A549 (cell line): ENCODE data around the gene HSD17B1.

Source experiments
- BHLHE40 ChIP-seq: IDR thresholded peaks from 2 replicates; pipeline ENCODE4 v1.6.1; 2012; ENCODE audit warnings: low read depth, low read length, inconsistent platforms
- CEBPB ChIP-seq, 2 experiments: fragments of >200 bp in 1 of 2; sonication (Bioruptor Twin) in 1 of 2; formaldehyde crosslinking in 1 of 2; IDR thresholded peaks; 2 replicates each; pipeline ENCODE4 v1.6.1; 2012 to 2016
- CTCF ChIP-seq: fragments of >200 bp; sonication (Bioruptor Twin); formaldehyde crosslinking; IDR thresholded peaks from 3 replicates; pipeline ENCODE4 v1.5.1; 2016
- ELK1 ChIP-seq: fragments of 150-350 bp; IDR thresholded peaks from 2 replicates; pipeline ENCODE4 v1.6.1; 2014; ENCODE audit warnings: low read depth, mild to moderate bottlenecking, low read length
- EP300 ChIP-seq, 2 experiments: fragments of >200 bp; sonication (Bioruptor Twin); formaldehyde crosslinking; IDR thresholded peaks; 2 replicates in 1 of 2; 3 replicates in 1 of 2; pipeline ENCODE4 v1.6.1; 2016 to 2017
- ESRRA ChIP-seq: fragments of 150-350 bp; IDR thresholded peaks from 2 replicates; pipeline ENCODE4 v1.6.1; 2014; ENCODE audit warnings: mild to moderate bottlenecking, low read length, borderline replicate concordance
- POLR2A ChIP-seq: IDR thresholded peaks from 2 replicates; pipeline ENCODE4 v1.6.1; 2012; ENCODE audit warnings: mild to moderate bottlenecking, low read length
- USF2 ChIP-seq: fragments of 450-650 bp; IDR thresholded peaks from 2 replicates; pipeline ENCODE4 v1.6.1; 2014; ENCODE audit warnings: antibody characterized with exemption

- no peak for TF ChIP-seq CTCF
- TF ChIP-seq ESRRA: no peak
- no peak for TF ChIP-seq BHLHE40
- TF ChIP-seq ELK1: no peak
- no peak for TF ChIP-seq POLR2A
- no peak for TF ChIP-seq USF2
- TF ChIP-seq EP300 (IDR thresholded peaks at IDR 0.05): no peak
- TF ChIP-seq CEBPB (IDR thresholded peaks at IDR 0.05): no peak
Measured at GRCh38 chr17:42584880-42585279, 32.2 kb downstream of the HSD17B1 start.
